GM20000 (cell line): Measurements from ENCODE around the gene PCCA.

Experiments
- DNase-seq: peaks from one replicate; pipeline ENCODE4 v3.0.0; 2012; ENCODE audit warnings: low spot score
- CTCF ChIP-seq: IDR thresholded peaks from 2 replicates; pipeline ENCODE4 v1.5.1; 2012; ENCODE audit warnings: mild to moderate bottlenecking, control low read depth; ENCODE audit errors: extremely low read depth, missing control alignments

Gene PCCA

DNA sequence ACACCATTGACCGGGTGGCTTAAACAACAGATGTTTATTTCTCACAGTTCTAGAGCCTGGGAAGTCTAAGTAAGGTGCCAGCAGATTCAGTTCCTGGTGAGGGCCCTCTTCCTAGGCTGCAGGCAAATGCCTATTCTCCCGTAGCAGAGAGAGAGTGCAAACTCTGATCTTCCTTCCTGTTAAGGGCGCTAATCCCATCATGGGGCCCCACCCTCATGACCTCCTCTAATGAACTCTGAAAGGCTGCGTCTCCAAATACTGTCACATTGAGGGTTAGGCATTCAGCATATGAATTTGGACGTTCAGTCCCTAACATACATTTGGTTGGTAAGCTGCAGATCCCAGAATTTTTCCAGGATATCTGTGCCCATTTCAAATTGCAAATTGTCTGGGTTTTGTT, 370.9 kb downstream of the PCCA start:
- TF ChIP-seq CTCF: no peak
- no peak for DNase-seq

- no peak for DNase-seq
- no peak for TF ChIP-seq CTCF
Observed at GRCh38 chr13:100460266-100460665, 371.4 kb downstream of the PCCA start.

DNA sequence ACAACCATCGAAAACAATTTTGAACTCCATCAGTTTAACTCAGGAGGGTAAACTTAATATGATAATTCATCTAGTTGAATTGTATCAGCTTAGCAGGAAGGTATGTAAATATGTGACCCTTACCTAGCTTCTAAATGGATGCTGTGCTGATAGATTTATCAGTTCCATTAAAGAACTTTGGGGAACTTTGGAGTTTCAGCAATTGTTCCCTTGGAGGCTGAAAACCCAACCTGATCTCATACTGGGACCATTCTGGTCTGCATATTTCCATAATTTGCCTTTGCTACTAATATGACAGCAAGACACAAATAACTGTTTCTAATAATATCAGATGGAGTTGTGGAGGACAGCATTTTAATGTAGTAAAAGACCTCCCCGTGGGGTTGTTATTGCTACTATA, 371.9 kb downstream of the PCCA start:
- no peak for DNase-seq
- no peak for TF ChIP-seq CTCF

GRCh38 chr13:100461309-100462030, 372.6 kb downstream of the PCCA start:
- no peak for DNase-seq
- TF ChIP-seq CTCF: no peak

- no peak for TF ChIP-seq CTCF
- DNase-seq: no peak
Observed at GRCh38 chr13:100464006-100464405, 375.1 kb downstream of the PCCA start.

DNA sequence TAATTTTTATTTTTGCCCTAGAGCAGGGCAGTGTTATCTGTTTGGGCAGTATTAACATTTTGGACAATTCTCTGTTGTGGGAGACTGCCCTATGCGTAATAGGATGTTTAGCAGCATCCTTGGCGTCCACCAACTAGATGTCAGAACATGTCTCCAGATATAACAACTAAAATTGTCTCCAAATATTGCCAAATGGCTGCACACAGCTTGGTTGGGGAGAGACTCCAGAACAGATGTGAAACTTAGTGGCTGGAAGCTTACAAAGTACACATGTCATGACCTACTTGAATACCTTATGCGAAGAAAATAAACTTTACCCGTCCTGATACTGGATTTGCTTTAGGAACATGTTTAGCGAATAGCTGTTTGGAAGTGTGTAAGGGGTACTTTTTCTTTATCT, 376.7 kb downstream of the PCCA start:
- no peak for DNase-seq
- no peak for TF ChIP-seq CTCF

GRCh38 chr13:100470866-100471505, 382.1 kb downstream of the PCCA start:
- TF ChIP-seq CTCF: no peak
- no peak for DNase-seq
